GM19438 (cell line): ENCODE data around the gene BRSK1.
"Not testable (repeated sequence)": the region's sequence is repeated elsewhere in the genome, so short reads cannot be mapped to it uniquely, and the experiment has no call there.

ENCODE experiments used
- ATAC-seq: cut with Tn5 transposase; IDR thresholded peaks from one replicate; pipeline ENCODE4 v1.9.1; 2021; ENCODE audit warnings: low read depth; ENCODE audit not compliant: unreplicated experiment

BRSK1 gene

GRCh38 chr19:55324662-55325061, 40.9 kb downstream of the BRSK1 start:
- ATAC-seq, result no peak

- ATAC-seq, result no peak
Observed at GRCh38 chr19:55325172-55325571, 41.4 kb downstream of the BRSK1 start, which contains the start of gene TMEM150B. Gene TMEM150B, minus strand, starts transcription at chr19:55325341. Its CDS starts 4,305 bp downstream, at chr19:55321036.

GRCh38 chr19:55328774-55329318, 45.0 kb downstream of the BRSK1 start:
- not testable (repeated sequence) for ATAC-seq

- ATAC-seq, result not testable (repeated sequence)
Observed at GRCh38 chr19:55329791-55330190, 46.0 kb downstream of the BRSK1 start.

GRCh38 chr19:55333870-55334269, 50.1 kb downstream of the BRSK1 start:
- ATAC-seq, result no peak

- no peak for ATAC-seq
Observed at GRCh38 chr19:55336101-55336500, 52.3 kb downstream of the BRSK1 start.

- peak; percentile 82 for ATAC-seq
Observed at GRCh38 chr19:55339105-55339888, 55.5 kb downstream of the BRSK1 start, which contains the start of gene KMT5C. Gene KMT5C, plus strand, starts transcription at chr19:55339876. Its CDS starts 2,061 bp downstream, at chr19:55341937.

GRCh38 chr19:55339889-55340783, 56.3 kb downstream of the BRSK1 start:
- no peak for ATAC-seq

- no peak for ATAC-seq
Observed at GRCh38 chr19:55340784-55341147, 57.0 kb downstream of the BRSK1 start.

GRCh38 chr19:55341171-55341588, 57.4 kb downstream of the BRSK1 start:
- no peak for ATAC-seq

- no peak for ATAC-seq
Observed at GRCh38 chr19:55341595-55342531, 58.1 kb downstream of the BRSK1 start.

- no peak for ATAC-seq
Observed at GRCh38 chr19:55344444-55344843, 60.6 kb downstream of the BRSK1 start.

- ATAC-seq, result no peak
Observed at GRCh38 chr19:55345101-55345817, 61.5 kb downstream of the BRSK1 start.

- no peak for ATAC-seq
Observed at GRCh38 chr19:55345818-55346724, 62.3 kb downstream of the BRSK1 start.

GRCh38 chr19:55346725-55347441, 63.1 kb downstream of the BRSK1 start:
- ATAC-seq, result no peak

GRCh38 chr19:55347442-55348009, 63.7 kb downstream of the BRSK1 start:
- ATAC-seq, result no peak

GRCh38 chr19:55348317-55349034, 64.7 kb downstream of the BRSK1 start:
- ATAC-seq, result no peak
